GM21723 (cell line): ENCODE data around the gene TREX2.

ENCODE experiments used
- ATAC-seq: cut with Tn5 transposase; IDR thresholded peaks from one replicate; pipeline ENCODE4 v1.9.1; 2021; ENCODE audit warnings: mild to moderate bottlenecking, moderate library complexity; ENCODE audit not compliant: unreplicated experiment

Gene TREX2, protein sequence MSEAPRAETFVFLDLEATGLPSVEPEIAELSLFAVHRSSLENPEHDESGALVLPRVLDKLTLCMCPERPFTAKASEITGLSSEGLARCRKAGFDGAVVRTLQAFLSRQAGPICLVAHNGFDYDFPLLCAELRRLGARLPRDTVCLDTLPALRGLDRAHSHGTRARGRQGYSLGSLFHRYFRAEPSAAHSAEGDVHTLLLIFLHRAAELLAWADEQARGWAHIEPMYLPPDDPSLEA

DNA sequence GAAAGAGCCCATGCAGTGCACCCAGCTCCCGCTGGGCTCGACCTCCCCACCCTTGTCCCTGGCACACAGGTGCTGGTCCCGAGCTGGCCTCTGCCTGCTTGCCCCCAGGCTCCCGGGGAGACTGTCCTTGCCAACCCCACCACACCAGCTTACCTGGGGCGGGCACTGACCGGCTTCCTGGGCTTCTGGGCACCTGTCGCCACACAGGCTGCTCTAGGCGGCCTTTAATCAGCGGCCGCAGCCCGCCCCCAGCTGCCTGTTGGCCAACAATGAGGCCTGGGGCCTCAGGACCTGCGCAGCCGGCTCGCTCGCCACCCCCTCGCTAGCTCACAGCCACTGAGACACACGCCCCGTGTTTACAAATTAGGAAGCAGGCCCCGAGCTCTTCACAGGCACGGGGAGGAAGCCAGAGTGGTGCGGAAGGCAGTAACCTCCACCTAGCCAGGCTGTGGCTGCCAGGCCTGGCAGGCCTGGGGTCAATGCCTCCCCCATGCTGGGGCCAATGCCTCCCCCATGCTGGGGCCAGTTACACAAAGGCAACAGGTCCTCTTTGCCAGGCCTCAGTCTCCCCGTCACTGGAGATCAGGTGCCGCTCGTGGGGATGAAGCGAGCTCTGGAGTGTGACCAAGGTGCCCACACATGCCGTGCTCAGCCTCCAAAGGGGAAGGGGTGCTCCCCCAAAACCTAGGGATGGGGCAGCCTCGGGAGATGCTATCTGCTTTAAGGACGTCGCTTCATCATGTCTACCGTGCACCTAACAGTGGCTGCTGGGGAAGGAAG, at the start of gene TREX2:
TREX2 (minus strand) TSS at position 201 of the 780 bp plus-strand sequence. CDS start 626 bp downstream, outside the sequence.
- no peak for ATAC-seq

DNA sequence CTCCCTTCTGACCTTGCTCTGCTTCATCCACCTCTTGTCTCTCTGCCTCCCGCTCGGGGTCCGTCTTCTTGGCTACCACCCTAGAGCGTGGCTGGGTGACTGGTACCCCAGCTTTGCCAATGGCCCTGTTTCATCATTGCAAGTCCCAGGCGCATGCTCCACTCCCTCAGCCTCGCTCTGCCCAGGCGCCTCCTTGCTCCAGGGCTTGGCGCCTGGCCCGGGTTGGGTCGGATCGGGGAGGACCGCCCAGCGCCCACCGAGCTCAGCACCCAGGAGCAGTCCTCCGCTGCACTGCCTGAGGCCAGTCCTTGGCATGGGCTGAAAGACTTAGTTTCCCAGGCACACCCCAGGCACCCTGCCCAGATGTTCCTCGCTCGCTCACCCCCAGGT, 49.5 kb upstream of the TREX2 start:
- no peak for ATAC-seq

DNA sequence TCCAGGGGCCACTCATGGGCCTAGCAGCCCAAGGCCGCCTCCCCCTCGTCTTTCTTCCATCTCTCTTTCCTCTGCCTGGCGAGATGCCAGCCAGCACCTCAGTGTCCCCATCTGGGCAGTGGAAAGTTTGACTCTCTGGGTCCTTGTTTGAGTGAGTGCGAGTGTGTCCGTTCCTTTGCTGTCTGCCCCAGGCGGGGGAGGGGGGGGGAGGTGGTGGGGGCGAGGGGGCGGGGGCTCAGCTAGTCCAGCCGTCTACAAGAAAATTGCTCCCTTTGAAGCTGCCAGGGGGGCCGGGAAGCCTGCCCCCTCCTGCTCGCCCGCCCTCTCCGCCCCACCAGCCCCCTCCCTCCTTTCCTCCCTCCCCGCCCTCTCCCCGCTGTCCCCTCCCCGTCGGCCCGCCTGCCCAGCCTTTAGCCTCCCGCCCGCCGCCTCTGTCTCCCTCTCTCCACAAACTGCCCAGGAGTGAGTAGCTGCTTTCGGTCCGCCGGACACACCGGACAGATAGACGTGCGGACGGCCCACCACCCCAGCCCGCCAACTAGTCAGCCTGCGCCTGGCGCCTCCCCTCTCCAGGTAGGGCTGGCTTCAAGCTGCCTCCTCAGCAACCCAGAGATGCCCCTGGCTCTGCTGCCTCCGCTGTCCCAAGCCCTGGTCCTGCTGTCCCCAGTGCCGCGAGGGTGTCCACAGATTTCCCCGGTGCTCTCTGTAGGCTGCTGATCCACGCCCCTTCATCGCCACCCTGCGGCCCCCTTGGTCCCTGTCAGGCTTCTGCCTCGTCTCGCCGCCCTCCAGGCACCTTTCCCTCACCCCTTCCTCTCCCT, 48.9 kb upstream of the TREX2 start, which contains the start of gene BGN:
BGN (plus strand) TSS at position 440 of the 821 bp plus-strand sequence. CDS start 9,652 bp downstream, outside the sequence.
- no peak for ATAC-seq

DNA sequence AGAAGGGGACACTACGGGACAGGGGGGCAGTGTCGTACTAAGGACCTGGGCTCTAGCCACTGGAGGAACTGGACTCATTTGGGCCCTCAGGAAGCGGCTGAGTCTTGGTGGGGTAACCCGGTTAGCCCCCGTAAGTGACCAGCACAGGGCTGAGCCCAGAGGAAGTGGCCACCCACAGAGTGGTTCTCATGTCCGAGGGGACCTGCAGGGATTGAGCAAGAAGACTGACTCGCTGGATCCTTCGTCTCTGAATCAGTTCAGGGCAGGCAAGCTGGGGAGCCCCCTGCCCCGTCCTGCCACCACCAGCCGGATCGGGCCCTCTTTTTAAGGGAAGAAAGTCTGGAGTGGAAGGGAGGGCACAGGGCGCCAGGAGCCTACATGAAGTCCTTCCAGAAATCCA, 48.2 kb upstream of the TREX2 start:
- no peak for ATAC-seq

DNA sequence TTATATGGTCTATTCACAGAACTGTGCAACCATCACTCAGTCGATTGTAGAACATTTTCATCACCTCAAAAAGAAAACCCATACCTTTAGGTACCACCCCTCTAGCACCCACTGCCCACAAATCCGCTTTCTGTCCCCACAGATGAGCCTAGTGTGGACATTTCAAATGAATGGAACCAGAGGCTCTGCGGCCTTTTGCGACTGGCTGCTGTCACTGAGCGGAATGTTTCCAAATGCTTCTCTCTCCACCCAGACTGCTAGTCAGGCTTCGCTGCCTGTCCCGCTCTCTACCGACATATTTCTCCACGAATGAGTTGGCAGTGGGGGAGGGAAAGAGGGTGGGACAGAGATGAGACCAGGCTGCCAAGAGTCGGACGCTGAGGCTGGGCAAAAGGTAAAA, 47.2 kb upstream of the TREX2 start:
- no peak for ATAC-seq

DNA sequence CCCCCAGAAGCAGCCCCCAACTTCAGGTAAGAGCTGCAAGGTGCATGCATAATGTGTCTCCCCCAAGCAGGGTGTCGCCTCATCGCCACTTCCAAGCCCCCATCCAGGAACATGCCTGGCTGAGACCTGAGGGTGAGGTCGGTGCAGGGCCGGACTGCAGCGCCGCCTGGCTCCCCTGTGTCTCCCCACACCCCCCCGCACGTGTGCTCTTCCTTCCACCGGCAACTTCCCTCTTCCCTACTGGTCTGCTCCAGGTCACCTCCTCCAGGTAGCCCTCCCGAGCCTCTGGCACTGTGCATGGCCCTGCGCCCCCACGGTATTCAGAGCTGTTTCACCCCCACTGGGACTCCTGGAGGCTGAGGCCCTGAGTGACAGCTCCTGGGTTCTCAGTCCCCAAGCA, 46.7 kb upstream of the TREX2 start:
- ATAC-seq: no peak

DNA sequence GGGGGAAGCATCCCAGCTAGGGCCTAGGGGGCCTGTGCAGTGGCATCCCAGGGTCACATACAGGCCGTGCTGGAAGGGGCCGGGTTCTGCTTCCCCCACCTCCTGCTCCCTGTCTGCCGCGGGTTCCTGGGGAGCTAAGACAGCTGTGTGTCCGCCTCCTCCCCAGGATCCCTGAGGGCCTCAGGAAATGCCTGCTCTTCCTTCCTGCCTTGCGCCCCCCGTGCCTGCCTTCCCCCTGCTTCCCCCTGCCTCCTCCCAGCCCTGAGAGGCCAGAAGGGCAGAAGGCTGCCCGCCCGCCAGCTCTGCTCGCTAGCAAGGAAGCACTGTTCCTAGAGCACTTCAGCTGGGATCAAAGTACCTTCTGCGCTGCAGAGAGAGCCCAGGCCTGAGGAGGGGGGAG, 46.1 kb upstream of the TREX2 start:
- no peak for ATAC-seq

DNA sequence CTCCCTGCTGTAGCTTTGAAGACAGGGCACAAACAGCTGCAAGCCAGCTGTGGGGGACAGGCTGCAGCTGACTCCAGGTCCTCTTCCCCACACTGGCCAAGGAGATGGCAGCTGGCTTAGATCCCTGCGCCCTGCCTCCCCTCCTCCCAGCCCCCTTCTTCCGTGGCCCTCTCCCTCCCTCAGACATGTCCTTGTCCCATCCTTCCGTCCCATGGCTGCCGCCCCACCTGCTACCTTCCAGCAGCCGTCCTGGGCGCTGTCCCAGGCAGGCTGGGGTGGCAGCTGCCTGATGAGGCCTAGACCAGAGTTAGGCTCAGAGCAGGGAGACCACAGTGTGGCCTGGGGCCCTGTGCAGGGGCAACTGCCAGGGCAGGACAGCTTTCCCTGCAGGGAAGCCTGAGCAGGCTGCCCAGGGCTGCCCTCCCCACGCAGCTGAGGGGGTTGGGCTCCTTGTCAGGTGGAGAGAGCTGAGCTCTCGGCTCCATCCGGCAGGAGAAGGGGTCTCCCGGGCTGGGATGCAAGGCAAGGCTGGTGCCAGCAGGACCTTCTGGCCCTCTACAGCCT, 45.6 kb upstream of the TREX2 start:
- no peak for ATAC-seq

DNA sequence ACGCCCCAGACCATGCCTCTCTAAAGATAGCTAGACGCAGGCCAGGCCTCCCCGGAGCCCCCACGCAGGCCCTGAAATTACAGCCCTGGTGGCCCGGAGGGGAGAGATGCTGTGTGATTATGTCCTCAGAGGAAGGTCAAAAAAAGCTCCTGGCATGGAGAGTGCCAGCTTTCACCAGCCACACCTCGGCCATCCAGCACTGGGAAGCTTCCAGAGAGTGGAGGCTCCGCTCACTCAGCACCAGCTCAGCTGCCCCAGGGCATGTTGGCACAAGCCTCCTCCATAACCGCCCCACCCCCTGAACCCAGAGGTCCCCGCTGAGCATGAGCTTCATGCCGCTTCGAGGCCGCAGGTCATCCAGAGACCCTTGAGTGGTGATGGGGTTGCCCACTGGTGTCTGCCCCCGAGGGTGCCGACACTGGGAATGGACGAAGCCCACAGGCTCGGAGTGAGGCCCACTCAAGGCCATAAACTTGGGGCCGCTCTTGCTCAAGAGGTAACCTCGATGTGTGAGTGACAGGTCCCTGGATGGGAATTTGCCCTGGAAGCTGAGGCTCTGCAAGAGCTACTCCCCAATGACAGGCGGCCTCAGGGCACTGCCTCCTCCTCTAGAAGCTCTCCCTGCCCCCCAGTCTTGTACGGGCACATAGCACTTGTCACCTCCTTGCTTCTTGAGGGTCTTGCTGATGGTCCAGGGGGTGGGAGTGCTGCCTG, 44.5 kb upstream of the TREX2 start:
- no peak for ATAC-seq

DNA sequence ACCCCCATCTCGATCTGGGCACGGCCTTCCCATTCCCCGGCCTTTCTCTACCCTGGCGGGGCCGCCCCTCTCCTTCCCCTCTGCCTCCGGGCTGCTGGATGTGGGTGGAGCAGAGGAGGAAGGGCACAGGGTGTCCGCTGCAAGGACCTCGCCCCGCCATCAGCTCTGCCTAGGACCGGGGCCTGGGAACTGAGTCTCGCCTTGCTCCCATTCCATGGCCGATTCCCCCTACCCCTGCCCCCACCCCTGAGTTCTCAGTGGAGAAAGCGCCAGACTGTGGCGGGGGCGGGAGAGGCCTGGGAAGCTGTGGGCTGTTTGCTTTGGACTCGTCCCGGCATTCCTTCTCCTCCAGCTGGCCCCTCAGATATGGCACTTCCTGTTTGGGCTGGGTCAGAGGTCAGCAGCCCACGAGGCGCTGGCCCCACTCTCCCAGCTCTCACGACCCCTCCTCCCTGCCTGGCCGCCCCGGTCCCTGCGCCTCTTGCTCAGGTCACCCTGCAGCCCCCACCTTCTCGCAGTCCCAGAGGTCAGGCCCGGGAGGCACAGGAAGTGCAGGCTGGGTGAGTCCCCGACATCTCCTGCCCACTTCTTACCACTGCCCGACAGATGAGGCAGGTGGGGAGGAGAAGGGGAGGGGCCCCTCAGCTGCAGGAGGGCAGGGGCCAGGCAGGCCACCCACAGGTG, 42.5 kb upstream of the TREX2 start:
- no peak for ATAC-seq

DNA sequence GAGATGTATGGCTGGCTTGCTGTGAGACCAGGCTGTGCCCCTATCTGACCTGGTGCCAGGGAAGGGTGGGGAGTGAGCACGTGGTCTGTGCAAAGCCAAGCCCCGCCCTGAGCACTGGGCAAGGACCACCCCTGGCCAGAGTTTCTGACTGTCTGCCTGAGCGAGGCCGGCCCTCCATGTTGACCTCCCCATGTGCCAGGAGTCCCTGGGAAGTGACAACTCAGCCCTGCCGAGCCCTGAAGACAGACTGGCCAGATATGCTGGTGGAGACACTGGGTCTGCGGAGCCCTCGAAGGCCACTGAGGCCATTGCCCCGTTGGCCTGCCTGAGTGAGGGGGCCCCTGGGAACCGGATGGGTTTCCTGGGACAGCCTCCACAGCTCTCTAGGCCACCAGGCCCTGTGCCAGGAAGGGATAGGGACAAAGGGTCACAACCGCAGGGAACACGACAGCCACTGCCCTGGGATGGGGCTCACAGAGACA, 41.8 kb upstream of the TREX2 start:
- ATAC-seq: no peak

DNA sequence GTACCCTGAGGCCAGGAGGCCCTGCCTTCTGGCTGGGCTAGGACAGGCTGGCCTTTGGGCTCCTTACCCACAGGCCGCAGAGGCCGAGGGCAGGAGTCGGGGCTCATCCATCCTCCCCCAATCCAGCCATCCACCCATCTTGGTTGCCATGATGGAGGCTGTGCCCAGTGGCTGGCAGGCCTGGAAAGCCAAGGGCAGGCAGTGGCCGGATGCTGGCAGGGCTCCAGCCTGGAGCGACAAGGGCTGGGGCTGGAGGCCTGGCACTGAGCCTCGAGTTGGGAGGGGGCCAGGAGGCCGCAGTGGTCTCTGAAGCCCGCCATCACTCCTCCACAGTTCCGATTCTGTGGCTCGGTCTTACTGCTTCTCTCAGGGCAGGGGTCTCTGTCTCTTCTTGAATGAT, 40.3 kb upstream of the TREX2 start:
- ATAC-seq: no peak

DNA sequence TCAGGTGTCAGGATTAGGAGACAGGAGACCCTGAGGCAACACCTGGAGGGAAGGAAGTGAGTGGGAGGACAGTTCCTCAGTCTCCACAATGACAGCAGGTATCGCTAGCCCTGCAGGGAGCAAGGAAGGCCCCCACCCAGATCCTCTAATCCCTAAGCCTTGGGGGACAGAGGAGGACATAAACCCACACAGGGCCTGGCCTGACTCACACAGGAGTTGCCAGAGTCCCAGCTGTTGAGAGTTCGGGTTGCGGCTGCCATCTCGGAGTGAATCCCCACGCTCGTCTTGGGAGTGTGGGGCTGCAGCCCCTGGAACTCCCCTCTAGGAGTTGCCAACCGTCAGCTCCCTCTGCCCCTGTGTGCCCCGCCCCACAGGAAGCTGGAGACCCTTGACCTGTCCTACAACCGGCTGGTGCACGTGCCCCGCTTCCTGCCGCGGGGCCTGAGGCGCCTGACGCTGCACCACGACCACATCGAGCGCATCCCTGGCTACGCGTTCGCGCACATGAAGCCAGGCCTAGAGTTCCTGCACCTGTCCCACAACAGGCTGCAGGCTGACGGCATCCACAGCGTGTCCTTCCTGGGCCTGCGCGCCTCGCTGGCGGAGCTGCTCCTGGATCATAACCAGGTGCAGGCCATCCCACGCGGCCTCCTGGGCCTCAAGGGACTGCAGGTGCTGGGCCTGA, 39.7 kb upstream of the TREX2 start:
- no peak for ATAC-seq

DNA sequence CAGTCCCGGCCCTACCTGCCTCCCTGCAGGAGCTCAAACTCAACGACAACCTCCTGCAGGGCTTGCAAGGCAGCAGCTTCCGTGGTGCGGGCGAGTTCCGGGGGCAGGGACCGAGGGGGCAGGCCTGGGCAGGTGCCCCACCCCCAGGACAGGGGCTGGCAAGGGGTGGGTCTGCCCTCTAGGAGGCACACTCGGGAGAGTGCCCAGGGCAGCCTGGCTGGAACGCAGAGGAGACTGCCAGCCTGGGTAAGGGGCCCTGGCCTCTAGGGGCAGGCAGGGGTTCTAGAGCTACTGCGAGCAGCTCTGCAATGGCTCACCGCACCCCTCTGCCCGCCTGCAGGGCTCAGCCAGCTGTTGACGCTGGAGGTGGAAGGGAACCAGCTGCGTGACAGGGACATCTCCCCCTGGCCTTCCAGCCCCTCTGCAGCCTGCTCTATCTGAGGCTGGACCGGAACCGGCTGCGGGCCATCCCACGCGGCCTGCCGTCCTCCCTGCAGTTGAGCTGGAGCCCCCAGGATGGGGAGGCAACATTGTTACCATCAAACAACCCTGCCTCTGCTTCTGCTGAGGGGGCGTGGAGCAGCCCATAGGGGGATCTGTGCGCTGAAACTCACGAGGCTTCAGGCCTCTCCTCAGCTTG, 36.6 kb upstream of the TREX2 start:
- ATAC-seq: no peak

DNA sequence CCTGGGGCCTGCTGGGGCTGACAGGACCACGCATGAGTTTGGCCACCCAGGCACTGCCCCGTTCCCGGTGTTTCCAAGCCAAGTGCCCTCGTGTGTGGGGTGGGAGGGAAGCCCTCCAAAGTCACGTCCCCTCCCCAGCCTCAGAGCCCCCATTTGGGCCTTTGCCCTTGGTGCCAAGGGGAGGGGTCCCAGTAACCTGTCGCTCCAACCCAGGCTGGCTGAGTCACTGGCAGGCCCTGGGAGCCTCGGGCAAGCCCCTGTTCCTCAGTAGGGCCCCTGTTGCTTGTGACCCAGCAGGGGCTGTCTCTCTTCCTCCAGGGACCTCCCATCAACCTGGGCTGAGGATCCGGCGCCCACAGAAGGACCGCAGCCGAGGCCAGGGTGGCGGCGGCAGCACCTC, 35.2 kb upstream of the TREX2 start:
- no peak for ATAC-seq

DNA sequence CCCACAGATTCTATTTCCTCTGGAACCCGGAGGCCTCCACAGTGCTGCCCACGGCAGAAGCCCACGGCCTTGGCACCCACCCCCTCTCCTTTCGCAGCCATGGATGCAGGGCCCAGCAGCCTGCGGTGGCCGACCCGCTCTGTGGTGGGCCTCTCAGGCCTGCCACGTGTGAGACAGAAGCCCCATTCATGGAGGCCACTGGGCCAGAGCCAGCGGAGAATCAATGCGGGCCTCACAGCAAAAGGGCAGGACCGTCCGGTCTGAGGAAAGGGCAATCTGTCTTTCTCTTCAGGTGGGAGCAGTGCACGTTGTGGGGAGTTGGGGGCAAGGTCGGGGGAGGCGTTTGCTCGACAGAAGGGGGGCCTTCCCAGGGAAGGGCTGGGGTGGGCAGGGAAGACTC, 32.9 kb upstream of the TREX2 start:
- ATAC-seq: no peak

DNA sequence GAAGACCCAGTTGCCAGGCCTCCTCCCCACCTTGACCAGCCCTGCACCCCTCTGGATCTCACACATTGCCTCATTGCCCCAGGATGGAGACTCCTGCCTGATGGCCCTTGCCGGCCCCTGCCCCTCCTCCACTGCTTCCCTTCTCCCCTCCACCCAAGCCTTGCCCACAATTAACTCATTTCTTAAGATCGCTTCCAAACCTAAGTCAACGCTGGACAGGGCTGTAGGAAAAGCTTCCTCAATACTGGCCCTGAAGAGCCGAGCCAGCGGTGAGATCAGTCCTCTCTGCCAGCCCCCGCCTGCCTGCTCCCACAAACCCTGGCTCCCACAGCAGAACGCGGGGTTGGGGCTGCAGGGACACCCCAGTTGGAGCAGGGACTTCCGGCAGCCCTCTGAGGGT, 32.0 kb upstream of the TREX2 start:
- ATAC-seq: no peak

DNA sequence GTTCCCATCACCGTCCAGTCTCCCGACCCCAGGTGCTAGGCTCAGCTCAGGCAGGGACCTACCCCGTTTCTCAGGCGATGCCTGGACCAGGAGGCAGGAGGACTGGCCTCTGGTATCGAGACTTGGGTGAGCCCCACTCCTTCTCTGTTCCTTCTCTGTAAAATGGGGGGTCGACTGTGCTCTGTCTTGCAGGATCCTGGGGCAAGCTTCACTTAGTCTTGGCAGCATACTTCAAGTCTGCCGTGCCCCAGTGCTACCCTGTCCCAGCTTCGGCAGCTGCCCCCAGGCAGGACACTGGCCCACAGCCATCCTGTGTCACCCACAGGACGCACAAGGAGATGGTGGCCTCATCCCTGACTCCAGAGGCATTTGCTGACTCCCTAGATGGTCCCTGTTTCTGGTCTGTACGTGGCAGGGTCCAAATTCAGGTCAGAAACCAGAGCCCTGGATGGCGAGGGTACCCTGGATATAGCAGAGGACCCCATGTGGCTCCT, 31.6 kb upstream of the TREX2 start:
- ATAC-seq: no peak
